Osteocyte (in vitro differentiated cells): ENCODE results near the gene PCDHGB1. TPM values are rescaled to one million over a fixed set of nuclear protein-coding genes. Genes with fewer than 3 reads are reported as not detected.

Source experiments
- DNase-seq: peaks from one replicate; pipeline ENCODE4 v3.0.0; 2021; ENCODE audit warnings: mixed read lengths; ENCODE audit not compliant: unreplicated experiment; ENCODE audit errors: extremely low spot score
- H3K27ac Mint-ChIP-seq: one replicate; pipeline ENCODE4 v1.8.0; 2021; ENCODE audit warnings: mild to moderate bottlenecking, mixed read lengths; ENCODE audit not compliant: unreplicated experiment
- H3K27me3 Mint-ChIP-seq: one replicate; pipeline ENCODE4 v1.8.0; 2021; ENCODE audit warnings: mixed read lengths; ENCODE audit not compliant: unreplicated experiment
- H3K36me3 Mint-ChIP-seq: one replicate; pipeline ENCODE4 v1.8.0; 2021; ENCODE audit warnings: mixed read lengths; ENCODE audit not compliant: unreplicated experiment
- H3K4me1 Mint-ChIP-seq: one replicate; pipeline ENCODE4 v1.8.0; 2021; ENCODE audit warnings: mixed read lengths; ENCODE audit not compliant: unreplicated experiment
- H3K4me3 Mint-ChIP-seq: one replicate; pipeline ENCODE4 v1.8.0; 2021; ENCODE audit warnings: mild to moderate bottlenecking, moderate library complexity, mixed read lengths; ENCODE audit not compliant: unreplicated experiment
- H3K9me3 Mint-ChIP-seq: one replicate; pipeline ENCODE4 v1.8.0; 2021; ENCODE audit warnings: mixed read lengths; ENCODE audit not compliant: unreplicated experiment
- CTCF ChIP-seq: fragments of 200-600 bp; sonication (generic); IDR thresholded peaks from 2 replicates; pipeline ENCODE4 v1.5.0; 2021; ENCODE audit warnings: antibody characterized with exemption, mild to moderate bottlenecking, moderate library complexity
- total RNA-seq: library from RNA; stranded (reverse); gene quantifications from 2 replicates; pipeline ENCODE4 v1.2.1, GENCODE V29; 2021

PCDHGB1 gene
- total RNA-seq, 1 donor from 2014 or later, result 1.8 TPM

- Mint-ChIP-seq H3K27ac (no peak overlapping the region), H3K4me3 (peak overlapping the region; percentile 98), H3K9me3 (peaks cover 57% of the 10 kb centered on the region), H3K36me3 (peaks cover 71% of the 10 kb centered on the region), H3K4me1 (peaks cover 12% of the 10 kb centered on the region), H3K27me3 (no peaks in the 10 kb centered on the region)
- no peak for TF ChIP-seq CTCF
- DNase-seq, result no peak
Measured at GRCh38 chr5:141319202-141319601, 30.7 kb upstream of the PCDHGB1 start.

- TF ChIP-seq CTCF, result no peak
- Mint-ChIP-seq H3K27me3 (no peaks in the 10 kb centered on the region), H3K4me3 (peak overlapping the region; percentile 98), H3K9me3 (peaks cover 54% of the 10 kb centered on the region), H3K27ac (peak overlapping the region; percentile 100), H3K4me1 (peaks cover 12% of the 10 kb centered on the region), H3K36me3 (peaks cover 66% of the 10 kb centered on the region)
- DNase-seq, result no peak
Measured at GRCh38 chr5:141319699-141320098, 30.2 kb upstream of the PCDHGB1 start.

- H3K36me3 Mint-ChIP-seq, result peaks cover 58% of the 10 kb centered on the region
- peak within 1 kb of the TSS; percentile 98 for H3K4me3 Mint-ChIP-seq
- peak; percentile 90 for TF ChIP-seq CTCF
- H3K9me3 Mint-ChIP-seq, result peaks cover 50% of the 10 kb centered on the region
- H3K4me1 Mint-ChIP-seq, result peaks cover 12% of the 10 kb centered on the region
- H3K27ac Mint-ChIP-seq, result peak within 1 kb of the TSS; percentile 100
- no peaks in the 10 kb centered on the region for H3K27me3 Mint-ChIP-seq
- DNase-seq, result peak; percentile 97
Measured at GRCh38 chr5:141320225-141321169, 29.4 kb upstream of the PCDHGB1 start, which contains the start of gene TAF7. TAF7 (minus strand) TSS chr5:141320784; CDS start chr5:141320044, 740 bp downstream.

- H3K27me3 Mint-ChIP-seq, result no peaks in the 10 kb centered on the region
- H3K36me3 Mint-ChIP-seq, result peaks cover 42% of the 10 kb centered on the region
- H3K4me1 Mint-ChIP-seq, result peaks cover 12% of the 10 kb centered on the region
- DNase-seq, result no peak
- no peak overlapping the region for H3K27ac Mint-ChIP-seq
- peaks cover 47% of the 10 kb centered on the region for H3K9me3 Mint-ChIP-seq
- H3K4me3 Mint-ChIP-seq, result no peak overlapping the region
- TF ChIP-seq CTCF, result no peak
Measured at GRCh38 chr5:141322261-141322660, 27.6 kb upstream of the PCDHGB1 start.

- H3K9me3 Mint-ChIP-seq, result peaks cover 29% of the 10 kb centered on the region
- peaks cover 6% of the 10 kb centered on the region for H3K36me3 Mint-ChIP-seq
- no peak overlapping the region for H3K4me3 Mint-ChIP-seq
- TF ChIP-seq CTCF, result peak; percentile 13
- no peak overlapping the region for H3K27ac Mint-ChIP-seq
- no peaks in the 10 kb centered on the region for H3K27me3 Mint-ChIP-seq
- H3K4me1 Mint-ChIP-seq, result no peaks in the 10 kb centered on the region
- DNase-seq, result no peak
Measured at GRCh38 chr5:141326088-141326854, 23.6 kb upstream of the PCDHGB1 start.
